ENCODE measurements around the gene ST6GALNAC4. TPM values are rescaled to one million over a fixed set of nuclear protein-coding genes. Genes with fewer than 3 reads are reported as not detected.

Gene ST6GALNAC4, protein sequence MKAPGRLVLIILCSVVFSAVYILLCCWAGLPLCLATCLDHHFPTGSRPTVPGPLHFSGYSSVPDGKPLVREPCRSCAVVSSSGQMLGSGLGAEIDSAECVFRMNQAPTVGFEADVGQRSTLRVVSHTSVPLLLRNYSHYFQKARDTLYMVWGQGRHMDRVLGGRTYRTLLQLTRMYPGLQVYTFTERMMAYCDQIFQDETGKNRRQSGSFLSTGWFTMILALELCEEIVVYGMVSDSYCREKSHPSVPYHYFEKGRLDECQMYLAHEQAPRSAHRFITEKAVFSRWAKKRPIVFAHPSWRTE
- 22.9 and 44.7 TPM in 2 replicates for total RNA-seq (ENCODE audit: low replicate concordance)

DNA sequence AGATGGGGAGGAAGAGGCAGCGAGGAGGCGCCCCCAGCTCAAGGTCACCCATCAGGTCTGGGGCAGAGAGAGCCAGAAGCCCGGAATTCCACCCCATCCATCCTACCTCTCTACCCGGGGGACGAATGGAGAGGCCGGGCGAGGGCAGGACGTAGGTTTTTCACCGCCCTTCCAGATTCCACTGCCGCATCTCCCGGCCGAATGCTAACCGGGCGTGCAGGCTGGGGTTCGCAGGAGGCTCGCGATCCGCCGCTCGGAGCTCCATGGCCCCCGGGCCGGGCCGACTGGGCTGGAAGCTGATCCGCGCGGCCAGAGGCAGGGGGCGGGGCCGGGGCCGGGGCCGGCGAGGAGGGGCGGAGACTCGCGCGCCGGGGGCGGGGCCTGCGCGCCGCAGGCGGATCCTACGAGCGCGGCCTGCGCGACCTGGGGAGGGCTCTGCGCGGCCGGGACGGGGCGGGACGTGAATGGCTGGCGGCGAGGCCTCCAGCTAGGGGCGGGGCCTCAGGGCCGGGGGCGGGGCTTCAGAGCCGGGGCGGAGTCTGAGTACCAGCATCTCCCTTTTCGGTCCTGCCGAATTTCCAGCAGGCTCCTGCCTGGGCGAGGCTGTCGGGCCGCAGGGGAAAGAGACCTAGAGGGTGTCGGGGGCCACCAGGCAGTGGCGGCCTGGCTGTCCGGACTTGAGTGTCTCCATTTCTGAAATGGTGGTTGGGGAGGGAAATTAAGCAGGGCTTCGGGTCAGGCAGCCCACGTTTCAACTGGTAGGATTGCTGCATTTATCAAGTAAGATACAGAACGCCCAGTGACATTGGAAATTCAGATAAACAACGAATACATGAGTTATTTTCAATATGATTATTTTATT lies at the start of gene ST6GALNAC4:
Gene ST6GALNAC4, minus strand, starts transcription at position 322 of the 862 bp plus-strand sequence. CDS start 622 bp downstream, outside the sequence.

DNA sequence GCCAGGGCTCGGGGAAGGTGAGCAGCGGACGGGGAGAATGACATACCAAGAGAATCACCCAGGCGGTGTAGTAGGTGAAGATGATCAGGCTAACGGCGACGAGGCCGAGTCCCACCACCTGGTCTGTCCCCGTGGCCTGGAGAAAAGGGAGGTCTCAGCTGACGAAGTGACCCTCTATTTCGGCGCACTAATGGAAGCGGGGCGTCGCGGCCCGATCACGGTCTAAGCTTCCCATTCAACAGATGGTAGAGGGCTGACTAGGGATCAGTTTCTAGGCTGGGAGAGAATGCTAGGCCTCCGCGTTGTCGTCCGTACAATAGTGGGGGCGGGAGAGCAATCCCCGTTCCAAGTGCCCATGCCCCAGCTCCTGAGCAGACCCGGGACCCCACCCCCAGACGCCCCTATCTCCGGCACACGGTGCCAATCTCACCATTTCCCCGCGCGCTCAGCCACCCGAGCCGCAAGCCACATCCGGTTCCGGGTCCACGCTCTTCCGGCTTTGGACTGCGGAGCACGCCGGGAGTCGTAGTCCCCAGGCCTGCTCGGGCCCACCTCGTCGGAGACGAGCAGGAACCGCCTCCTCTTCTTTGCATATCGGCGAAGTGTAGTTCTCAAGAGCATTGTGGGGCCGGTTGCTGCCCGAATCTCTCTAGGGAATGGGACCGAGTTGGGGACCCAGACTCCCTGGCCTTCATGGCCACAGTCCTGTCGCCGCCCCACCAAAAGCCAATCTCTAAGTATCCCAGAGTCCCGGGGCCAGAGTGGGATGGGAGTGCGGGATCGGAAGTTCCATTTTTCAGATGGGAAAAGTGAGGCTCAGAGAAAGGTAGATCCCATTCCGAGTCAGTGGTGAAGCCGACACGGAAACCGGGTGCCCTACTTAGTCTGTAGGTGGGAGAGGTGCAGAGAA lies 20.8 kb upstream of the ST6GALNAC4 start, which contains the start of gene DPM2:
Gene DPM2, minus strand, starts transcription at position 467 of the 910 bp plus-strand sequence. Its CDS starts 34 bp downstream, at position 433.

DNA sequence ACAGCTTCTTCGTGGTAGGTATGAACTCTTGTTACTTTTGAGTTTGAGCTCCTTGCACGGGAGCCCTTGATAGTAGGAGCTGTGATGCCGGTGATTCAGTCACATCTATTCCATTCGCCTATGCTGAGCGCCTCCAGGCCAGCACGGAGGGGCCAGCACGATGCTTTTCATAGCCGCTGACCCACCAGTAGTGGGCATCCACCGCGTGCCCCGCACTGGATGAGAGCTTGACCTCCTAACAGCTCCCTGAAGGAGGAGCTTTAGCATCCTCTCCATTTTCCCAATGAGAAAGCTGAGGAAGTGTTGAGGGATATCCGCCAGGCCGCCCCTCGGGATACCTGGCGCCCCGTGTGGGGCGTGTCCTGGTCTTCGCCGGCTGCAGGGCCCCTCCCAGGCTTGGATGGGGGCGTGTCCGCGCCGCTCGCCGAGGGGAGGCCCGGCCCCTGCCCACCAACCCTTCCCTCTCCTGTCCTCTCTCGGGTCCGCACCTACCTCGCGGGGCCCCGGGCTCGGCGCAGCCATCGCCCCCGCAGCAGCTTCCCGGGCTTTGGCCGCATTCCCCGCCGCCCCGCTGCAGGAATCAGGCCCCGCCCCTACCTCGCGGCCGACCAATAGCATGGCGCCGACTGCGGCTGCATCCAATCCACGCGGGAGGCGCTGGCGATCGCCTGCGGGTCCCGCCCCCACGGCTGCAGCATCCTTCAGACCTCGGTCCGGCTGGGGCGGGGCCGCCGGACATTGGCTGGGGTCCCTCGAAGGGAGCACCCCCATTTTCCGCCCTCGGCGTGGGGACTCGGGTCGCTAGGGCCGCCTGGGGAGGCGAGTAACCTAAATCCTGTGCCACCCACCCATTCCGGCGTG lies 13.6 kb upstream of the ST6GALNAC4 start, which contains the start of gene PIP5KL1:
Gene PIP5KL1, minus strand, starts transcription at position 547 of the 861 bp plus-strand sequence. Its CDS starts 25 bp downstream, at position 522.

DNA sequence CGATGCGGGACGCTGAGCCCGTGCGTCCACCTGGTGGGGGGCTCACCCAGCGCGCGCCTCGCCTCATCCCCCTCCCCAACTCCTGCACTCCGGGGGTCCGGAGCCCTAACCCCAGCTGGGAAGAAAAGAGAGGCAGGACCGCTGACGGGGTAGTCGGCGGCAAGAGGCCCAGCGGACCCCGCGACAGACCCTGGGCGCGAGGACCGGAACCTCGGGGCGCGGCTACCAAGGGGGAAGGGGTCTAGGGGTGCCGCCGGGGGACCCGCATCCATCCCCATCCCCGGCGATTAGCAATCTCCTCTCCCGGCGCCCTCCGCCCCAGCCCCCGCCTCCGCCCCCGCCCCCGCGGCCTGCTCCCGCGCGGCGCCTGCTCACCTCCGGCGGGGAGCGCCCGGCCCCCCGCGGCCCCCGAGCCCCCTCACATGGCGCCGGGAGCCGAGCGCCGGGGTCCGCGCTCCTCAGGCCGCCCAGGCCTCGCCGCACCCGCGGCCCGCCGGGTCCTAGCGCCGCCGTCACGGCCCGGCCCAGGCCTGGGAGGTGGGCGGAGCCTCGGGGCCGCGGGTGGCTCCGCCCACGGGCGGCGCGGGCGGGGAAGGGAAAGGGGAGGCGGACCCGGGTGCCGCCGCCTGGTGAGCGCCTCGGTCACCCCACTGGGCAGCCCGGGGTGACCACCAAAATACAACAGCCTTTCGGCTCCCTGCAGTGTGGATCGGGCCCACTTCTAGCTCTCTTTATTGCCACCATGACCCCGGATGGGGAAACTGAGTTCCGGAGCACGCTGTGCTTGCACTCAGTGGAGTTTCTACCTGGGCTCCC lies 17.5 kb downstream of the ST6GALNAC4 start, which contains the start of gene ST6GALNAC6:
Gene ST6GALNAC6, minus strand, starts transcription at position 476 of the 816 bp plus-strand sequence. CDS start 1,622 bp downstream, outside the sequence.

DNA sequence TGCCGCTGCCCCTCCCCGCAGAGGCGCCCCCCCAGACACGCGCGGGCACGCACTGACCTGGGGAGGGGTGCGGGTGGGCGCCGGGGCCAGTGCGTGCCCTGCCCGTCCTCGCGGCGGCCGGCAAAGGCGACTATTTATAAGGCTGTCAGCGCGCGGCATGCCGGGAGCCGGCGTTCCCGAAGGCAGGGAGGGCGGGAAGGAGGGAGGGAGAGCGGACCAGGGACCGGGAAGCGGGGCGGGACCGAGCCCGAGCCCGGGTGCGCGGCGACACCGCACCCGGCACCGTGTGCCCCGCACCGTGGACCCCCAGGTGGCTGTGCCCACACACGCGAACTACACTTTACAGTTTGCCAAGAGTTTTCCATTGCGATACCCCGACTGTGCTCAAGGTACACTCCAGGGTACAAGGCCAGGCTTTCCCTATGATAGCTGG lies 39.3 kb downstream of the ST6GALNAC4 start, which contains the start of gene AK1:
Gene AK1, minus strand, starts transcription at position 110 of the 433 bp plus-strand sequence. CDS start 3,058 bp downstream, outside the sequence.

Other genes with a start within 250 kb of the ST6GALNAC4 start
- under 0.01 TPM in 1 of 2 replicates, not detected in the other for gene CFAP157, start 210.1 kb downstream of the ST6GALNAC4 start, total RNA-seq (ENCODE audit: low replicate concordance)
- 13.7 and 41.3 TPM in 2 replicates for gene PTRH1, start 201.4 kb downstream of the ST6GALNAC4 start, total RNA-seq (ENCODE audit: low replicate concordance)
- under 0.01 TPM in 1 of 2 replicates, not detected in the other for gene TTC16, start 201.0 kb downstream of the ST6GALNAC4 start, total RNA-seq (ENCODE audit: low replicate concordance)
- gene TOR2A, start 181.7 kb downstream of the ST6GALNAC4 start, total RNA-seq (ENCODE audit: low replicate concordance): 2.0 and 2.8 TPM in 2 replicates
- 0.08 and 0.94 TPM in 2 replicates for gene SH2D3C, start 138.4 kb downstream of the ST6GALNAC4 start, total RNA-seq (ENCODE audit: low replicate concordance)
- gene CDK9, start 131.0 kb downstream of the ST6GALNAC4 start, total RNA-seq (ENCODE audit: low replicate concordance): 41.5 and 66.2 TPM in 2 replicates
- 82.5 and 90.2 TPM in 2 replicates for gene FPGS, start 114.2 kb downstream of the ST6GALNAC4 start, total RNA-seq (ENCODE audit: low replicate concordance)
- gene ENG, start 62.4 kb downstream of the ST6GALNAC4 start, total RNA-seq (ENCODE audit: low replicate concordance): 10.4 and 33.5 TPM in 2 replicates
- gene AK1, start 39.4 kb downstream of the ST6GALNAC4 start, total RNA-seq (ENCODE audit: low replicate concordance): 53.7 and 86.7 TPM in 2 replicates
- gene ST6GALNAC6, start 17.4 kb downstream of the ST6GALNAC4 start, total RNA-seq (ENCODE audit: low replicate concordance): 32.0 and 79.7 TPM in 2 replicates
- 0.45 and 0.94 TPM in 2 replicates for gene PIP5KL1, start 13.7 kb upstream of the ST6GALNAC4 start, total RNA-seq (ENCODE audit: low replicate concordance)
- gene DPM2, start 20.8 kb upstream of the ST6GALNAC4 start, total RNA-seq (ENCODE audit: low replicate concordance): 7.1 and 8.6 TPM in 2 replicates
- 4.7 and 5.9 TPM in 2 replicates for gene EEIG1, start 63.9 kb upstream of the ST6GALNAC4 start, total RNA-seq (ENCODE audit: low replicate concordance)
- gene NAIF1, start 150.3 kb upstream of the ST6GALNAC4 start, total RNA-seq (ENCODE audit: low replicate concordance): 10.1 and 16.0 TPM in 2 replicates
- gene SLC25A25, start 151.2 kb upstream of the ST6GALNAC4 start, total RNA-seq (ENCODE audit: low replicate concordance): 19.2 and 19.4 TPM in 2 replicates
- 69.7 and 112 TPM in 2 replicates for gene PTGES2, start 210.7 kb upstream of the ST6GALNAC4 start, total RNA-seq (ENCODE audit: low replicate concordance)
- gene LCN2, start 232.4 kb upstream of the ST6GALNAC4 start, total RNA-seq (ENCODE audit: low replicate concordance): not detected in 2 replicates
- gene BBLN, start 243.2 kb upstream of the ST6GALNAC4 start, total RNA-seq (ENCODE audit: low replicate concordance): 3.7 and 26.9 TPM in 2 replicates

All from smooth muscle cell of the coronary artery (primary cell).